KOPT-K1 (cell line): ENCODE measurements around the gene MPV17L2.
A peak's percentile ranks its signal among the peaks of the same experiment; 100 is the strongest.

Source experiments
- H3K27ac ChIP-seq: fragments of 200-600 bp; sonication (generic); 2 replicates; pipeline ENCODE4 v1.5.1; 2016; ENCODE audit warnings: antibody characterized with exemption, mild to moderate bottlenecking, low read depth, low read length; ENCODE audit not compliant: poor library complexity, severe bottlenecking
- H3K36me3 ChIP-seq: fragments of 200-600 bp; sonication (generic); 2 replicates; pipeline ENCODE4 v1.5.1; 2017; ENCODE audit warnings: antibody characterized with exemption, mild to moderate bottlenecking, low read length, moderate library complexity; ENCODE audit not compliant: insufficient read depth
- H3K9me3 ChIP-seq: fragments of 200-600 bp; sonication (generic); 2 replicates; pipeline ENCODE4 v1.5.1; 2017; ENCODE audit warnings: antibody characterized with exemption, low read length, mild to moderate bottlenecking; ENCODE audit not compliant: insufficient read depth, poor library complexity, severe bottlenecking

MPV17L2 gene

GRCh38 chr19:18171605-18172327 lies 21.3 kb upstream of the MPV17L2 start:
- no peak overlapping the region for H3K27ac ChIP-seq

DNA sequence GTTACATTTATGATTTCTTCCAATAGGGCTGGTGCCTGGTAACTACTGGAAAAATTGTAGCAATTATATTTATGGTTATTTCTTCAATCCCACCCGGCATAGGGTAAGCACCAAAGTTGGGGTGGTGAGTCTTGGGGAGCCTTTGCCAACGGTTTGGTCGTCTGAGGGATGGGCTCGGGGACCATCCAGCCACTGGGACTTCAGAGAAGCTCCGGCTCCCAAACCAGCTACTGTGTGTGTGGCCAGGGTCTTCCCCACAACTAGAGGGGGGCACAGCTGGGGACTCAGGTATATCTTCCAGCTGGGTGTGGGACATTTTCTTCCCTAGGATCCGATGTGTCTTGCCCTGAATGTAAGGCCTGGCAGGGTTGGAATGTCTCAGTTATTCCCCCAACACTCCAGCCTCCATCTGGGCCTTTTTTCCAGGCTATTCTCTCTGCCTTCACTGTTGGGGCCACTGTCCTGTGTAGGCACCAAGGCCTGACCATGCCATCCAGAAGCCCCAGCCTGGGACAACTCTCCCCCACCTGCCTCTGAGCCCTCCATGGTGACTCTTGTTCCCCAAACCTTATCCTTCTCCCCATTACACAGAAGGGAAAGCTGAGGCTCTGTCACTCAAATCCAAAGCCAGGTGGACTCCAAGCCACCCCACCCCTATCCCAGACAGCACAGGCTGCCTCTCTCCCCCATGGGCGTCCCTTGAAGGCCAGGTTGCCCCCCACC lies 20.5 kb upstream of the MPV17L2 start:
- no peak overlapping the region for H3K27ac ChIP-seq
- H3K9me3 ChIP-seq, result no peaks in the 10 kb centered on the region
- peaks cover 23% of the 10 kb centered on the region; the same call in 1 of the 2 replicates for H3K36me3 ChIP-seq

More at GRCh38 chr19:18171605-18172327, 21.3 kb upstream of the MPV17L2 start:
- H3K36me3 ChIP-seq, result peaks cover 30% of the 10 kb centered on the region
- no peaks in the 10 kb centered on the region for H3K9me3 ChIP-seq

GRCh38 chr19:18173054-18173571 lies 19.9 kb upstream of the MPV17L2 start:
- H3K27ac ChIP-seq, result peak overlapping the region; percentile 47
- H3K36me3 ChIP-seq, result peaks cover 17% of the 10 kb centered on the region; the same call in 1 of the 2 replicates
- no peaks in the 10 kb centered on the region for H3K9me3 ChIP-seq

DNA sequence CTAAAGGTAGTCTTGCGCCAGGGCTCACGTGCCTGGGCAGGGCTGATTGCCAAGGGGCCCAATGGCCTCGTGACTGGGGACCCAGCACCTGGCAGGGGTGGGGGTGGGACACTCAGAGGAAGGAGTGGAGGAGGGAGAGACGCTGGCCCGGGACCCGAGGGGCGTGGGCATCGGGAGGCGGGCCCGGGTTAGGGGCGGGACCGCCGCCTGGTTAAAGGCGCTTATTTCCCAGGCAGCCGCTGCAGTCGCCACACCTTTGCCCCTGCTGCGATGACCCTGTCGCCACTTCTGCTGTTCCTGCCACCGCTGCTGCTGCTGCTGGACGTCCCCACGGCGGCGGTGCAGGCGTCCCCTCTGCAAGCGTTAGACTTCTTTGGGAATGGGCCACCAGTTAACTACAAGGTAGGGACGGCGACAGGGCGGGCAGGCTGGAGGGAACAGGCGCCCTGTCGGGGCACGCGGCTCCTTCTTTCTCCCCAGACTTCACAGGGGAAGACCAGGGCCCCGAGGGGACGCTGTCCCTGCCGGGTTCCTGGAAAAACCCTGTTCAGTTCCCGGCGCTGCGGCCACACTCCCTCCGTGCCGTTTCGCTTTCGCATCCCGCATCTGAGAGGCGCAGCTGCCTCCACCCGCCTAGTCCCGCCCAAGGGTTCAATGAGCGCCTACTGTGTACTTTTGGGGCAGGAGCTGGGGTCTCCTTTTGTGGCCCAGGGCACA lies 19.3 kb upstream of the MPV17L2 start, which contains the start of gene IFI30:
Gene IFI30, plus strand, starts transcription at position 242 of the 717 bp plus-strand sequence. Its CDS starts 29 bp downstream, at position 271.
- peak within 1 kb of the TSS; percentile 47 for H3K27ac ChIP-seq
- H3K9me3 ChIP-seq, result no peaks in the 10 kb centered on the region
- peaks cover 11% of the 10 kb centered on the region; the same call in 1 of the 2 replicates for H3K36me3 ChIP-seq

GRCh38 chr19:18174983-18175382 lies 18.0 kb upstream of the MPV17L2 start:
- Histone ChIP-seq H3K27ac (no peak overlapping the region), H3K36me3 (no peaks in the 10 kb centered on the region; the same call in 1 of the 2 replicates), H3K9me3 (no peaks in the 10 kb centered on the region)

DNA sequence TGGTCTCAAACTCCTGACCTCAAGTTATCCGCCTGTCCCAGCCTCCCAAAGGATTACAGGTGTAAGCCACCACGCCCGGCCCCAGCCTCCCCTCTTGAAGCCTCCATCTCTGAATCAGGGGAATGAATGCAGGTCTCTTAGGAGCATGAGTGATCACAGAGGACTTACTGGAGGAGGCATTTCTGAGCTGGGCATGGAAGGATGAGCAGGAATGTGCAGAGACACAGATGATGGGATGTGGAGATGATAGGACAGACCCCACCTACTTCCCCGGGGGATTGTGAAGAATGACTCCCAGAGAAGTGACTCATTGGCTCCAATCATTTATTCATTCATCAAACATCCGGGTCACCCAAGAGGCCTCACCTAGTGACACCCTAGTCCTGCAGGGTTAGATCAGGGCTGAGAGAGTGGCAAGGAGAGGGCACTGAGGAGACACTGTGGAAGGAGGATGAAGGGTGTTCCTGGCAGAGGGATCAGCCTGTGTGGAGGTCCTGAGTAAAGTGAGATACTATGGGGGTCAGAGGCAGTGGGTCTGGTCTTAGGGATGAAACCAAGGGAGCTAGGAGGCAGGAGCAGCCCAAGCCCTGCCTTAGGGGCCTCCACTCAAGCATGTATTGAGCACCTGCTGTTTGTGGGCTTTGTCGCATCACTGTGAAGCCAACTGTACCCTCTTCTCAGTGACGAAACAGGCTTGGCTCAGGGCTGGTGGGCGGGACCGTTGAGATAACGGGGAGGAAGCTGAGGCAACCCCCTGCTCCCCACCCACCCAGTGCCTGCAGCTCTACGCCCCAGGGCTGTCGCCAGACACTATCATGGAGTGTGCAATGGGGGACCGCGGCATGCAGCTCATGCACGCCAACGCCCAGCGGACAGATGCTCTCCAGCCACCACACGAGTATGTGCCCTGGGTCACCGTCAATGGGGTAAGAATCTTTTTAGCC lies 16.4 kb upstream of the MPV17L2 start:
- Histone ChIP-seq H3K9me3 (no peaks in the 10 kb centered on the region), H3K36me3 (no peaks in the 10 kb centered on the region; the same call in 1 of the 2 replicates), H3K27ac (no peak overlapping the region)

- no peak overlapping the region for H3K27ac ChIP-seq
- no peaks in the 10 kb centered on the region; the same call in 1 of the 2 replicates for H3K36me3 ChIP-seq
- no peaks in the 10 kb centered on the region for H3K9me3 ChIP-seq
Observed at GRCh38 chr19:18179957-18180356, 13.1 kb upstream of the MPV17L2 start.

GRCh38 chr19:18183529-18183928 lies 9.5 kb upstream of the MPV17L2 start:
- Histone ChIP-seq H3K9me3 (no peaks in the 10 kb centered on the region), H3K27ac (no peak overlapping the region), H3K36me3 (no peaks in the 10 kb centered on the region)

DNA sequence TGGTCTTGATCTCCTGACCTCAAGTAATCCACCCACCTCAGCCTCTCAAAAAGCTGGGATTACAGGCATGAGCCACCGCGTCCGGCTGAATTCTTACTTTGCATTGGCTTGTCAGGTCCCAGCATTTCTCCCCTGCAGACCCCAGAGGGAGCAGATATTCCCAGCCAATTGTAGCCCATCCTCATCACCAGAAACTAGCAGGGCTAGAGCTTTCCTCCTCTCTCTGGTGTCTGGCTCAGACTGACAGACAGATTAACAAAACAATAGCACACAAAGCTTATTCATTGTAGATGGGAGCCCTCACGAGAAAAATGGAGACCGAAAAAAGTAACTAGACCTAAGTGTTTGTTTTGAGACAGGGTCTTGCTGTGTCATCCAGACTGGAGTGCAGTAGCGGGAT lies 7.5 kb upstream of the MPV17L2 start:
- Histone ChIP-seq H3K36me3 (no peaks in the 10 kb centered on the region), H3K27ac (no peak overlapping the region), H3K9me3 (no peaks in the 10 kb centered on the region)

GRCh38 chr19:18190278-18190677 lies 2.7 kb upstream of the MPV17L2 start:
- H3K27ac ChIP-seq, result no peak overlapping the region
- H3K36me3 ChIP-seq, result no peaks in the 10 kb centered on the region
- no peaks in the 10 kb centered on the region for H3K9me3 ChIP-seq

- peaks cover 7% of the 10 kb centered on the region; the same call in 1 of the 2 replicates for H3K36me3 ChIP-seq
- peak overlapping the region; percentile 48 for H3K27ac ChIP-seq
- no peaks in the 10 kb centered on the region for H3K9me3 ChIP-seq
Observed at GRCh38 chr19:18191640-18192062, 1.4 kb upstream of the MPV17L2 start.

- Histone ChIP-seq H3K27ac (peak overlapping the region; percentile 64), H3K36me3 (peaks cover 12% of the 10 kb centered on the region; the same call in 1 of the 2 replicates), H3K9me3 (no peaks in the 10 kb centered on the region)
Observed at GRCh38 chr19:18193388-18194180, 566 bp downstream of the MPV17L2 start.

DNA sequence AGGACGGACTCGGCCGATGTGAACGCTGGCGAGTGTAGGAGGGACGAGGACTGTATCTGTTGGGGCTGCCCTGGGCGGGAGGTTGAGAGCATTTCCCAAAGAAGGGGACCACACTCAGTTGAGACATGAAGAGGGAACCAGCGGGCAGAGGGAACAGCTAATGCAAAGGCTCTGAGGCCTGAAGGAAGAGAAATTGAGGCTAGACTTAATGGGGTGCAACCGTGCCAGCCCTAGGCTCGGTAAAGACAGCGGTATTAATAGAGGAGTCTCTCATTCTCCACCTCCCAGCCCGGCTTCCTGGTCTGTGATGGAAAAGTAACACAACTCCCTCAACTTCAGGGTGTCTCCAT lies 1.1 kb downstream of the MPV17L2 start:
- Histone ChIP-seq H3K36me3 (peaks cover 16% of the 10 kb centered on the region; the same call in 1 of the 2 replicates), H3K27ac (no peak overlapping the region), H3K9me3 (no peaks in the 10 kb centered on the region)
